IMR-90 (cell line): ENCODE data around the gene STAC2. TPM values are rescaled to one million over a fixed set of nuclear protein-coding genes. Genes with fewer than 3 reads are reported as not detected.

ENCODE experiments used
- ATAC-seq: fragments of 200-7000 bp; cut with Tn5 transposase; 2 replicates; pipeline ENCODE4 v1.9.1; 2020; ENCODE audit warnings: low read depth, mild to moderate bottlenecking, moderate library complexity
- BruUV-seq: library from RNA; stranded (reverse); fragments of 400-500 nt; replicated peaks from 2 replicates; lab custom pipeline; 2021; lab: Mats Ljungman, UMichigan
- CTCF ChIA-PET: fragments of 300-600 bp; formaldehyde crosslinking; extraction: SDS; loops from one replicate; lab custom pipeline; 2021; ENCODE audit warnings: antibody characterized with exemption; lab: Yijun Ruan, JAX
- POLR2A ChIA-PET: fragments of 300-600 bp; sonication (Branson Sonifier 250); formaldehyde crosslinking; loops from one replicate; lab custom pipeline; 2022; ENCODE audit warnings: antibody characterized with exemption; ENCODE audit not compliant: unreplicated experiment; lab: Charles Lee
- DNase-seq: peaks from one replicate; pipeline ENCODE4 v3.0.0; 2013
- H2AFZ ChIP-seq: replicated peaks from 2 replicates; pipeline ENCODE3; 2013; ENCODE audit warnings: low read length, mild to moderate bottlenecking; ENCODE audit not compliant: poor library complexity
- H2AK5ac ChIP-seq: 2 replicates; pipeline ENCODE4 v1.6.1; 2013; ENCODE audit warnings: low read depth, low read length, inconsistent platforms
- H2AK9ac ChIP-seq: replicated peaks from 2 replicates; pipeline ENCODE3; 2013; ENCODE audit warnings: mild to moderate bottlenecking, low read depth, low read length, moderate library complexity; ENCODE audit not compliant: poor library complexity
- H2BK120ac ChIP-seq: 2 replicates; pipeline ENCODE4 v1.6.1; 2013; ENCODE audit warnings: low read depth, low read length, inconsistent platforms
- H2BK15ac ChIP-seq: 3 replicates; pipeline ENCODE4 v1.6.1; 2013; ENCODE audit warnings: low read depth, low read length, inconsistent platforms
- H2BK20ac ChIP-seq: 2 replicates; pipeline ENCODE4 v1.6.1; 2013; ENCODE audit warnings: low read depth, mild to moderate bottlenecking, inconsistent platforms, low read length, moderate library complexity
- H2BK5ac ChIP-seq: 2 replicates; pipeline ENCODE4 v1.6.1; 2013; ENCODE audit warnings: mild to moderate bottlenecking, low read depth, low read length, inconsistent platforms; ENCODE audit not compliant: poor library complexity, severe bottlenecking
- H3K14ac ChIP-seq: replicated peaks from 2 replicates; pipeline ENCODE4 v1.6.1; 2013; ENCODE audit warnings: low read depth, low read length, inconsistent platforms
- H3K18ac ChIP-seq: 2 replicates; pipeline ENCODE4 v1.6.1; 2013; ENCODE audit warnings: low read depth, low read length, control low read depth
- H3K23ac ChIP-seq: 2 replicates; pipeline ENCODE4 v1.6.1; 2013; ENCODE audit warnings: low read depth, low read length, inconsistent platforms
- H3K27ac ChIP-seq: 2 replicates; pipeline ENCODE4 v1.5.1; 2013; ENCODE audit warnings: mild to moderate bottlenecking, control low read depth, low read length; ENCODE audit not compliant: insufficient read depth
- H3K27me3 ChIP-seq: 2 replicates; pipeline ENCODE4 v1.6.1; 2013; ENCODE audit warnings: low read length; ENCODE audit not compliant: control insufficient read depth, insufficient read depth
- H3K36me3 ChIP-seq: 2 replicates; pipeline ENCODE4 v1.6.1; 2013; ENCODE audit warnings: low read length, mixed read lengths; ENCODE audit not compliant: control insufficient read depth, insufficient read depth
- H3K4ac ChIP-seq: 2 replicates; pipeline ENCODE4 v1.6.1; 2013; ENCODE audit warnings: low read depth, low read length, inconsistent platforms
- H3K4me1 ChIP-seq: 2 replicates; pipeline ENCODE4 v1.6.1; 2013; ENCODE audit warnings: low read length, mixed read lengths; ENCODE audit not compliant: control insufficient read depth, insufficient read depth
- H3K4me2 ChIP-seq: 2 replicates; pipeline ENCODE4 v1.6.1; 2013; ENCODE audit warnings: low read depth, mild to moderate bottlenecking, control low read depth, low read length, moderate library complexity
- H3K4me3 ChIP-seq: 2 replicates; pipeline ENCODE4 v1.5.1; 2013; ENCODE audit warnings: low read depth, mild to moderate bottlenecking, control low read depth, low read length, moderate library complexity; ENCODE audit not compliant: insufficient read depth
- H3K56ac ChIP-seq: 2 replicates; pipeline ENCODE4 v1.6.1; 2013; ENCODE audit warnings: low read length, inconsistent platforms; ENCODE audit not compliant: insufficient read depth; ENCODE audit errors: extremely low read depth
- H3K79me1 ChIP-seq, 2 experiments: 2 replicates each; pipeline ENCODE4 v1.6.1; 2013; ENCODE audit warnings: low read length in 2 of 2, inconsistent platforms in 1 of 2, low read depth in 1 of 2
- H3K9ac ChIP-seq: 2 replicates; pipeline ENCODE4 v1.6.1; 2013; ENCODE audit warnings: low read depth, low read length, control low read depth
- H3K9me1 ChIP-seq: 2 replicates; pipeline ENCODE4 v1.6.1; 2013; ENCODE audit warnings: low read length, inconsistent platforms; ENCODE audit not compliant: insufficient read depth
- H3K9me3 ChIP-seq: 2 replicates; pipeline ENCODE4 v1.6.1; 2013; ENCODE audit warnings: low read length; ENCODE audit not compliant: control insufficient read depth, insufficient read depth
- H4K20me1 ChIP-seq: 2 replicates; pipeline ENCODE4 v1.6.1; 2013; ENCODE audit warnings: low read length, inconsistent platforms; ENCODE audit not compliant: insufficient read depth
- H4K5ac ChIP-seq: 2 replicates; pipeline ENCODE4 v1.6.1; 2013; ENCODE audit warnings: mild to moderate bottlenecking, low read depth, low read length, control low read depth
- H4K8ac ChIP-seq, 2 experiments: 2 replicates each; pipeline ENCODE4 v1.6.1; 2013; ENCODE audit warnings: low read depth in 2 of 2, low read length in 2 of 2, control low read depth in 1 of 2, inconsistent platforms in 1 of 2
- H4K91ac ChIP-seq: 2 replicates; pipeline ENCODE4 v1.6.1; 2013; ENCODE audit warnings: low read depth, low read length, inconsistent platforms; ENCODE audit not compliant: insufficient read depth
- BHLHE40 ChIP-seq: fragments of 150-350 bp; IDR thresholded peaks from 2 replicates; pipeline ENCODE4 v1.6.1; 2016; ENCODE audit warnings: mild to moderate bottlenecking, low read depth, low read length
- CEBPB ChIP-seq: IDR thresholded peaks from 2 replicates; pipeline ENCODE4 v1.6.1; 2012; ENCODE audit warnings: low read depth, low read length, improper control_type of control experiment
- CHD1 ChIP-seq: IDR thresholded peaks from 2 replicates; pipeline ENCODE4 v1.6.1; 2012; ENCODE audit warnings: low read depth, low read length, improper control_type of control experiment
- FOS ChIP-seq: fragments of 150-350 bp; IDR thresholded peaks from 2 replicates; pipeline ENCODE4 v1.6.1; 2016; ENCODE audit warnings: low read depth, low read length
- MAFK ChIP-seq: IDR thresholded peaks from 2 replicates; pipeline ENCODE4 v1.6.1; 2012; ENCODE audit warnings: low read depth, low read length, improper control_type of control experiment
- MAZ ChIP-seq: IDR thresholded peaks from 2 replicates; pipeline ENCODE4 v1.6.1; 2012; ENCODE audit warnings: low read depth, mild to moderate bottlenecking, low read length, improper control_type of control experiment, moderate library complexity, borderline replicate concordance
- MXI1 ChIP-seq: IDR thresholded peaks from 2 replicates; pipeline ENCODE4 v1.6.1; 2012; ENCODE audit warnings: low read depth, mild to moderate bottlenecking, low read length, moderate library complexity, borderline replicate concordance
- NFE2L2 ChIP-seq: fragments of 150-350 bp; IDR thresholded peaks from 2 replicates; pipeline ENCODE4 v1.6.1; 2016; ENCODE audit warnings: low read depth, mild to moderate bottlenecking, low read length
- POLR2A ChIP-seq: IDR thresholded peaks from 2 replicates; pipeline ENCODE4 v1.6.1; 2012; ENCODE audit warnings: mild to moderate bottlenecking, low read depth, low read length
- RAD21 ChIP-seq: IDR thresholded peaks from 2 replicates; pipeline ENCODE4 v1.6.1; 2012; ENCODE audit warnings: low read length, improper control_type of control experiment
- RCOR1 ChIP-seq: IDR thresholded peaks from 2 replicates; pipeline ENCODE4 v1.6.1; 2012; ENCODE audit warnings: mild to moderate bottlenecking, low read length, improper control_type of control experiment; ENCODE audit not compliant: insufficient replicate concordance
- RFX5 ChIP-seq: IDR thresholded peaks from 2 replicates; pipeline ENCODE4 v1.8.0; 2012; ENCODE audit warnings: low read depth, mild to moderate bottlenecking, low read length, moderate library complexity
- WGBS, 2 experiments: methylation state at CpG; one replicate each; pipeline versions ENCODE4 v1.1.5 to v1.1.7; 2013; ENCODE audit warnings: missing lambda C conversion rate in 2 of 2; ENCODE audit not compliant: insufficient read length in 1 of 2; ENCODE audit errors: extremely low coverage in 2 of 2; 5-methylcytosine and 5-hydroxymethylcytosine counted together
- dilution Hi-C: fragments of 300-500 bp; cut with HindIII; formaldehyde crosslinking; loops from one replicate; pipeline ENCODE4 v1.14.3; 2018; ENCODE audit warnings: low sequenced_read_pairs; ENCODE audit not compliant: unreplicated experiment
- in situ Hi-C: fragments of 300-500 bp; cut with MboI; formaldehyde crosslinking; loops from 3 replicates; pipeline ENCODE4 v1.14.3; 2019; ENCODE audit warnings: low sequenced_read_pairs, inconsistent platforms, mixed read lengths
- intact Hi-C: fragments of 100-400 bp; cut with micrococcal nuclease; formaldehyde crosslinking; loops from 2 replicates; pipeline ENCODE4 v1.10.0; 2022
- polyA plus RNA-seq, 3 experiments: library from polyadenylated mRNA; depleted of rRNA; stranded (reverse); fragments of >200 nt; gene quantifications; 2 replicates each; pipeline ENCODE4 v1.2.3, GENCODE V29; 2012; ENCODE audit warnings: low replicate concordance in 1 of 3
- total RNA-seq: library from RNA; depleted of rRNA; stranded (reverse); fragments of >200 nt; gene quantifications from 2 replicates; pipeline ENCODE4 v1.2.3, GENCODE V29; 2012
- TF ChIP-seq, protein P1 (sequence below): fragments of 150-350 bp; IDR thresholded peaks from 2 replicates; pipeline ENCODE4 v1.6.1; 2016; ENCODE audit warnings: low read depth, mild to moderate bottlenecking, low read length, moderate library complexity, borderline replicate concordance
- TF ChIP-seq, protein P2 (sequence below): fragments of 150-350 bp; IDR thresholded peaks from 2 replicates; pipeline ENCODE4 v1.6.1; 2017; ENCODE audit warnings: mild to moderate bottlenecking, antibody characterized with exemption, low read length, low read depth
- TF ChIP-seq, protein P3 (sequence below): conservative IDR thresholded peaks from 2 replicates; pipeline ENCODE4 v1.5.1; 2012; ENCODE audit warnings: mild to moderate bottlenecking, low read depth, low read length, improper control_type of control experiment

STAC2 gene
- total and polyA plus RNA-seq, 2 of the 4 experiments (the other 2 are of a cell fraction), result 0.02 TPM; not detected in 1

DNA sequence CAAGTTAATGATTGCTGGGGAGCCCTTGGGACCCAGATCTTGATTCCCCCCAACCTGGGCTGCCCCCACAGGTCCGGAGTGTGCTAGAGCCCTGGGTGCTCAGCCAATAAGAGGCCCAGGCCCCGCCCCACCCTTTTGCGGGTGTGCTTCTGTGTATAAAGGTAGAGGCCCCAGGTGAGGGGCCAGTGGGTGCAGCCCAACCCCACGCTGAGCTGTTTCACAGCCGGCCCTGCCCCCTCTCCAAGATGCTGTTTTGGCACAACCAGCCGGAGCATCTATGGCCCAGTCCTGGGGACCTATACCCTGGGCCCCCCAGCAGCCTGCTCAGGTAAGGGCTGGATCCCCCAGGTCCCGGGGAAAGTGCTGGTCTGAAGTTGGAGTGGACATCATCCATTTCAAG lies 11.8 kb upstream of the STAC2 start:
- Histone ChIP-seq H2BK15ac (no peak overlapping the region), H2AK9ac (no peak overlapping the region), H3K36me3 (no peaks in the 10 kb centered on the region), H3K23ac (no peak overlapping the region), H3K9me1 (no peaks in the 10 kb centered on the region), H3K9me3 (no peaks in the 10 kb centered on the region), H2AK5ac (no peak overlapping the region), H3K18ac (no peak overlapping the region), H3K56ac (no peak overlapping the region), H4K8ac (no peak overlapping the region), H3K27me3 (peaks cover 6% of the 10 kb centered on the region), H3K4me3 (no peak overlapping the region), H3K4me2 (no peak overlapping the region), H3K27ac (no peak overlapping the region), H4K5ac (no peak overlapping the region), H2BK120ac (no peak overlapping the region), H3K4me1 (no peaks in the 10 kb centered on the region; the same call in 1 of the 2 replicates), H4K20me1 (no peaks in the 10 kb centered on the region), H3K79me1 (no peaks in the 10 kb centered on the region), H4K91ac (no peak overlapping the region), H3K9ac (no peak overlapping the region), H3K4ac (no peak overlapping the region), H2BK20ac (no peak overlapping the region), H2AFZ (no peak overlapping the region), H2BK5ac (no peak overlapping the region), H3K14ac (no peak overlapping the region)
- ATAC-seq (no peak), DNase-seq (no peak)
- BruUV-seq, result no TSS peak
- ChIA-PET CTCF (no interaction called here), POLR2A (no interaction called here)
- intact Hi-C loops (loop anchor here (10.0 kb wide), 1 partner anchor 173 kb away; no protein-coding TSS in a partner anchor), in situ Hi-C loops (no loop called here), dilution Hi-C loops (no loop called here)
- TF ChIP-seq POLR2A (no peak), CHD1 (no peak), MAFK (no peak), RFX5 (no peak), FOS (no peak), MXI1 (no peak), RCOR1 (no peak), BHLHE40 (no peak), CEBPB (no peak), NFE2L2 (no peak), RAD21 (no peak), MAZ (no peak)
- TF ChIP-seq, protein P1, sequence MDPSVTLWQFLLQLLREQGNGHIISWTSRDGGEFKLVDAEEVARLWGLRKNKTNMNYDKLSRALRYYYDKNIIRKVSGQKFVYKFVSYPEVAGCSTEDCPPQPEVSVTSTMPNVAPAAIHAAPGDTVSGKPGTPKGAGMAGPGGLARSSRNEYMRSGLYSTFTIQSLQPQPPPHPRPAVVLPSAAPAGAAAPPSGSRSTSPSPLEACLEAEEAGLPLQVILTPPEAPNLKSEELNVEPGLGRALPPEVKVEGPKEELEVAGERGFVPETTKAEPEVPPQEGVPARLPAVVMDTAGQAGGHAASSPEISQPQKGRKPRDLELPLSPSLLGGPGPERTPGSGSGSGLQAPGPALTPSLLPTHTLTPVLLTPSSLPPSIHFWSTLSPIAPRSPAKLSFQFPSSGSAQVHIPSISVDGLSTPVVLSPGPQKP, result no peak
- TF ChIP-seq, protein P2, sequence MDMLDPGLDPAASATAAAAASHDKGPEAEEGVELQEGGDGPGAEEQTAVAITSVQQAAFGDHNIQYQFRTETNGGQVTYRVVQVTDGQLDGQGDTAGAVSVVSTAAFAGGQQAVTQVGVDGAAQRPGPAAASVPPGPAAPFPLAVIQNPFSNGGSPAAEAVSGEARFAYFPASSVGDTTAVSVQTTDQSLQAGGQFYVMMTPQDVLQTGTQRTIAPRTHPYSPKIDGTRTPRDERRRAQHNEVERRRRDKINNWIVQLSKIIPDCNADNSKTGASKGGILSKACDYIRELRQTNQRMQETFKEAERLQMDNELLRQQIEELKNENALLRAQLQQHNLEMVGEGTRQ, result no peak
- TF ChIP-seq, protein P3, sequence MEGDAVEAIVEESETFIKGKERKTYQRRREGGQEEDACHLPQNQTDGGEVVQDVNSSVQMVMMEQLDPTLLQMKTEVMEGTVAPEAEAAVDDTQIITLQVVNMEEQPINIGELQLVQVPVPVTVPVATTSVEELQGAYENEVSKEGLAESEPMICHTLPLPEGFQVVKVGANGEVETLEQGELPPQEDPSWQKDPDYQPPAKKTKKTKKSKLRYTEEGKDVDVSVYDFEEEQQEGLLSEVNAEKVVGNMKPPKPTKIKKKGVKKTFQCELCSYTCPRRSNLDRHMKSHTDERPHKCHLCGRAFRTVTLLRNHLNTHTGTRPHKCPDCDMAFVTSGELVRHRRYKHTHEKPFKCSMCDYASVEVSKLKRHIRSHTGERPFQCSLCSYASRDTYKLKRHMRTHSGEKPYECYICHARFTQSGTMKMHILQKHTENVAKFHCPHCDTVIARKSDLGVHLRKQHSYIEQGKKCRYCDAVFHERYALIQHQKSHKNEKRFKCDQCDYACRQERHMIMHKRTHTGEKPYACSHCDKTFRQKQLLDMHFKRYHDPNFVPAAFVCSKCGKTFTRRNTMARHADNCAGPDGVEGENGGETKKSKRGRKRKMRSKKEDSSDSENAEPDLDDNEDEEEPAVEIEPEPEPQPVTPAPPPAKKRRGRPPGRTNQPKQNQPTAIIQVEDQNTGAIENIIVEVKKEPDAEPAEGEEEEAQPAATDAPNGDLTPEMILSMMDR, result no peak
- WGBS, 2 experiments, result 67% methylated on average over 7 of the region's 7 CpGs; no CpG with 5 or more reads in 1 of the 2 experiments
